ENCODE measurements around the gene SBF2. TPM values are rescaled to one million over a fixed set of nuclear protein-coding genes. Genes with fewer than 3 reads are reported as not detected.

SBF2 gene
- total RNA-seq, 1 experiment from 2014 or later = 30.2 TPM

- Histone ChIP-seq H2AK5ac (ENCODE audit: insufficient read length, low read length) (no peak overlapping the region), H3K4me2 (ENCODE audit: insufficient read depth, insufficient read length, low read length) (no peak overlapping the region), H3K27me3 (ENCODE audit: insufficient read depth, low read length) (no peaks in the 10 kb centered on the region), H3K79me2 (ENCODE audit: insufficient read depth, low read length) (no peaks in the 10 kb centered on the region), H3K4ac (ENCODE audit: low read depth, low read length) (no peak overlapping the region), H2BK5ac (ENCODE audit: insufficient read length, low read length) (no peak overlapping the region), H2BK20ac (ENCODE audit: low read depth, low read length, poor library complexity, severe bottlenecking) (no peak overlapping the region), H4K20me1 (ENCODE audit: control insufficient read depth, insufficient read depth, insufficient read length) (no peaks in the 10 kb centered on the region), H2BK120ac (ENCODE audit: low read depth, low read length, poor library complexity, severe bottlenecking) (no peak overlapping the region), H3K79me1 (ENCODE audit: insufficient read depth, low read depth, low read length, poor library complexity, severe bottlenecking) (no peaks in the 10 kb centered on the region), H2AFZ (ENCODE audit: low read length) (no peak overlapping the region), H4K8ac (replicated peaks; ENCODE audit: insufficient read length, low read depth, low read length) (no peak overlapping the region), H3K27ac (ENCODE audit: insufficient read length, low read depth, low read length) (no peak overlapping the region), H3K23me2 (ENCODE audit: insufficient read length, low read depth, low read length, poor library complexity, severe bottlenecking) (no peaks in the 10 kb centered on the region), H3K56ac (ENCODE audit: insufficient read length, low read depth, low read length) (no peak overlapping the region), H3K14ac (ENCODE audit: insufficient read depth, low read length) (no peak overlapping the region; the same call in 1 of the 2 replicates), H3T11ph (ENCODE audit: low read length) (no peak overlapping the region), H4K5ac (ENCODE audit: insufficient read length, low read depth, low read length) (peak overlapping the region; percentile 41), H4K91ac (ENCODE audit: insufficient read length, low read depth, low read length) (no peak overlapping the region), H3K23ac (ENCODE audit: insufficient read length, low read depth, low read length) (no peak overlapping the region), H3K4me1 (ENCODE audit: insufficient read depth, low read length) (no peaks in the 10 kb centered on the region), H3K9me3 (ENCODE audit: control insufficient read depth, low read depth, low read length) (no peaks in the 10 kb centered on the region), H3K18ac (ENCODE audit: insufficient read length, low read depth, low read length) (no peak overlapping the region), H2BK12ac (ENCODE audit: insufficient read length, low read depth, low read length) (no peak overlapping the region), H2BK15ac (ENCODE audit: low read depth, low read length) (no peak overlapping the region), H3K9ac (ENCODE audit: extremely low read depth, insufficient read length, low read length) (no peak overlapping the region)
- H3K4me1 Mint-ChIP-seq = peaks cover 3 to 7% of the 10 kb centered on the region in 2 experiments; a peak in 2 of 4 replicates
- no peaks in the 10 kb centered on the region for H3K9me3 Mint-ChIP-seq
- no peaks in the 10 kb centered on the region for H3K27me3 Mint-ChIP-seq (ENCODE audit: low read depth)
- no CpG with 5 or more reads among the region's 11 CpGs for WGBS (ENCODE audit: extremely low coverage, insufficient read length, low lambda C conversion rate)
- no peak overlapping the region for H3K4me3 Mint-ChIP-seq
- DNase-seq = no peak
- TF ChIP-seq CTCF (conservative IDR thresholded peaks at IDR 0.05) = no peak
- H3K36me3 Mint-ChIP-seq (ENCODE audit: insufficient read depth in 1 of 3, low read depth in 3 of 3) = peaks cover 27 to 66% (median 50%) of the 10 kb centered on the region in 3 experiments; a peak in 6 of 7 replicates
- peak overlapping the region; percentile 5 to 74 (median 61); a peak in 5 of 7 replicates for H3K27ac Mint-ChIP-seq
Observed at GRCh38 chr11:9732453-9732852, 561.6 kb downstream of the SBF2 start.

All from H9 (cell line).